Skeletal muscle tissue (tissue), 4 donors: ENCODE data around the gene SCART1. TPM values are rescaled to one million over a fixed set of nuclear protein-coding genes. Genes with fewer than 3 reads are reported as not detected.
"Not testable (repeated sequence)": the region's sequence is repeated elsewhere in the genome, so short reads cannot be mapped to it uniquely, and the experiment has no call there.

Experiments
- H3K27ac ChIP-seq: one replicate; pipeline ENCODE4 v1.7.0; 2013; ENCODE audit warnings: mild to moderate bottlenecking, low read depth, low read length, inconsistent platforms
- H3K27me3 ChIP-seq, 3 donors: one replicate each; pipeline ENCODE4 v1.7.0; 2013; ENCODE audit warnings: low read length in 3 of 3; ENCODE audit not compliant: control insufficient read depth in 3 of 3, insufficient read depth in 3 of 3
- H3K36me3 ChIP-seq, 3 donors: one replicate each; pipeline ENCODE4 v1.7.0; 2013; ENCODE audit warnings: low read length in 3 of 3; ENCODE audit not compliant: control insufficient read depth in 3 of 3, insufficient read depth in 3 of 3
- H3K4me1 ChIP-seq, 3 donors: one replicate each; pipeline ENCODE4 v1.7.0; 2013; ENCODE audit warnings: low read length in 3 of 3, mild to moderate bottlenecking in 3 of 3; ENCODE audit not compliant: control insufficient read depth in 3 of 3, insufficient read depth in 3 of 3
- H3K4me3 ChIP-seq, 3 donors: one replicate each; pipeline ENCODE4 v1.7.0; 2013; ENCODE audit warnings: low read length in 3 of 3
- H3K9ac ChIP-seq, 3 donors: one replicate each; pipeline ENCODE4 v1.7.0; 2013; ENCODE audit warnings: low read length in 3 of 3, mild to moderate bottlenecking in 3 of 3, moderate library complexity in 2 of 3, low read depth in 1 of 3
- H3K9me3 ChIP-seq, 3 donors: one replicate each; pipeline ENCODE4 v1.7.0; 2013; ENCODE audit warnings: low read length in 3 of 3; ENCODE audit not compliant: control insufficient read depth in 3 of 3
- total RNA-seq: library from RNA; depleted of rRNA; stranded (reverse); fragments of >200 nt; gene quantifications from one replicate; pipeline ENCODE4 v1.2.3, GENCODE V29; 2014
- donor health status: Osteomylitis.

The SCART1 gene
- total RNA-seq, 1 donor from 2014 or later: 1.6 TPM

DNA sequence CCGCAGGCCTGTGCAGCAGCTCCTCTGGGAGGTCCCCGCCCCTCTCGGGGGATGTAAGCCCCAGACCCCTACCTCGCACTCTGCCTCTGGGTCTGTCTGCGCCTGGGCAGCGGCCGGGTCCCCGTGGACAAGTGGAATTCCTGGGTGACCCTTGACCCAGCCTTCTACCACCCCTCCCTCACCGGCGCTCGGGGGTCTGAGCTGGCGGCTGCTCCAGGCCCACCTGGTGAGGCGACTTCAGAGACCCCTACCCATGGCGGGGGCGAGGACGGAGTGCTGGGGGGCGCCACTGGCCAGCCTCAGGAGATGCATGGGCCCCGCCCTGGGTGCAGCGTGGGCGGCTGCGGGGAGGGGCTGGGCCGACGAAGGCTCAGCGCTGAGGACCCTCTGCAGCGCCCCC is 21.0 kb upstream of the SCART1 start:
- not testable (repeated sequence) for H3K9me3 ChIP-seq, H3K27me3 ChIP-seq, H3K9ac ChIP-seq, H3K4me3 ChIP-seq, H3K27ac ChIP-seq, H3K36me3 ChIP-seq, H3K4me1 ChIP-seq

DNA sequence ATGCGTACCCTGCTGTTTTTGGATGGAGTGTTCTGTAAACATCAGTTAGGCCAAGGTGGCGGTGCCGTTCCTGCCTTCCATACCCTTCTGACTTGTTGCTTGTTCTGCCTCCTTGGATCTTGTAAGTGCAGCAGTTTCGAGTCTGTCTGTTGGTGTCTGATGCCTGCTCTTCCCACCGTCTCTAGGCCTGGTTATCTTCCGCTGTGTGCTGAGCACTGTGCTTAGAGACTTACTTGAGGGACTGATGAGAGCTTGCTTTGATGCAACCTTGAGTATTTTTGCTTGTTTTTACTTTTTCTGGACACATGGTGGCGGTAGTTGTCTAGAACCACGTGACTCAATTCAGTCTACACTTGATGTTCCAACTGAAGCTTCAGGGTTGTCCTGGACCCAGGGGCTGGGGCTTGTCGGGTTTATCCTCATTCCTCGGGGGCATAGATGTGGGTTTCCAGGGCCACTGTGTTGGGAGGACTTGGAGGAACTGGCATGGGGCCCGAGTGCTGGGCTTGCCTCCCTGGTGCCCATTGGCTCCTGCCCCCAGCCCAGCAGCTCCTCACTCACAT is 15.0 kb upstream of the SCART1 start:
- no peak overlapping the region for H3K4me3 ChIP-seq
- no peaks in the 10 kb centered on the region for H3K4me1 ChIP-seq
- peaks cover 0 to 4% (median 0%) of the 10 kb centered on the region in 3 donors for H3K27me3 ChIP-seq
- H3K27ac ChIP-seq: no peak overlapping the region
- peaks cover 0 to 7% (median 2%) of the 10 kb centered on the region in 3 donors for H3K36me3 ChIP-seq
- H3K9ac ChIP-seq: no peak overlapping the region
- no peaks in the 10 kb centered on the region for H3K9me3 ChIP-seq

GRCh38 chr10:133439517-133440461 is 14.0 kb upstream of the SCART1 start:
- Histone ChIP-seq H3K27me3 (peaks cover 0 to 6% (median 4%) of the 10 kb centered on the region in 3 donors), H3K27ac (no peak overlapping the region), H3K9ac (no peak overlapping the region), H3K9me3 (no peaks in the 10 kb centered on the region), H3K4me1 (no peaks in the 10 kb centered on the region), H3K36me3 (peaks cover 0 to 7% (median 2%) of the 10 kb centered on the region in 3 donors), H3K4me3 (no peak overlapping the region)

GRCh38 chr10:133440633-133441285 is 13.0 kb upstream of the SCART1 start:
- peaks cover 0 to 7% (median 2%) of the 10 kb centered on the region in 3 donors for H3K36me3 ChIP-seq
- H3K9ac ChIP-seq: no peak overlapping the region
- H3K27me3 ChIP-seq: peaks cover 0 to 8% (median 4%) of the 10 kb centered on the region in 3 donors
- H3K4me1 ChIP-seq: no peaks in the 10 kb centered on the region
- no peak overlapping the region for H3K4me3 ChIP-seq
- no peaks in the 10 kb centered on the region for H3K9me3 ChIP-seq
- no peak overlapping the region for H3K27ac ChIP-seq

DNA sequence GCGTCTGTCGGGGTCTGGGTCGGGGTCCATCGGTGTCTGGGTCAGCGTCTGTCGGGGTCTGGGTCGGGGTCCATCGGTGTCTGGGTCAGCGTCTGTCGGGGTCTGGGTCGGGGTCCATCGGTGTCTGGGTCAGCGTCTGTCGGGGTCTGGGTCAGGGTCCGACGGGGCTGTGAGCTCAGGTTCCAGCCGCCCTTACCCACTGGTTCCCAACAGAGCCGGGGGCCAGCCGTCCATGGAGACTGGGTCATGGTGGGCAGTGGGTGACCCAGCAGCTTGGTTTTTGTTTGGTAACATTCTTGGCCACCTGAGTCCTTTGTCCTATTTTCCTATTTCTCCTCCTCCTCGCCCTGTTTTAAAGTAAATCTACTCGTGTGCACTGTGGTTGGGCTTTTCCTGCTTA is 12.4 kb upstream of the SCART1 start:
- not testable (repeated sequence) for H3K27me3 ChIP-seq, H3K27ac ChIP-seq, H3K4me3 ChIP-seq, H3K36me3 ChIP-seq, H3K4me1 ChIP-seq, H3K9ac ChIP-seq, H3K9me3 ChIP-seq

DNA sequence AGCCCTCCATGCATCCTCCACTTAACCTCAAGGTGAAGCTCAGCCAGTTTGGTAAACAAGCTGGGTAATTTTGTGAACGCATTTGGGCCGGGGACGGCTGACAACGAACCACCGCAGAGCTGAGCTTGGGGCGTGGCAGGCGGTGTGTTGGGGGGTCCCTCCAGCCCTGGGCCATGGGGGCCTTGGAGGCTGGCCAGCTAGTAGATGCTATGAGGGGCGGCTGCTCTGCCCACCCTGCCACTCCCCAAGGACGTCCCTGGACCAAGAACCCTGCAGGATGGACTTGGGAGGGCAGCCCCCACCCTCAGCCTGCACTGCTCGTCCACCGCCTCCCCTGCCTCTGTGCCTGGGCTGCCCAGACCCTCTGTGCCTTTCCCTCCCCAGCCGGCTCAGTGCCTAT is 12.0 kb upstream of the SCART1 start:
- peaks cover 0 to 2% (median 0%) of the 10 kb centered on the region in 3 donors for H3K9me3 ChIP-seq
- no peaks in the 10 kb centered on the region for H3K4me1 ChIP-seq
- no peak overlapping the region for H3K4me3 ChIP-seq
- no peak overlapping the region for H3K27ac ChIP-seq
- H3K27me3 ChIP-seq: peaks cover 0 to 8% (median 4%) of the 10 kb centered on the region in 3 donors
- no peak overlapping the region for H3K9ac ChIP-seq
- peaks cover 0 to 7% (median 2%) of the 10 kb centered on the region in 3 donors for H3K36me3 ChIP-seq

DNA sequence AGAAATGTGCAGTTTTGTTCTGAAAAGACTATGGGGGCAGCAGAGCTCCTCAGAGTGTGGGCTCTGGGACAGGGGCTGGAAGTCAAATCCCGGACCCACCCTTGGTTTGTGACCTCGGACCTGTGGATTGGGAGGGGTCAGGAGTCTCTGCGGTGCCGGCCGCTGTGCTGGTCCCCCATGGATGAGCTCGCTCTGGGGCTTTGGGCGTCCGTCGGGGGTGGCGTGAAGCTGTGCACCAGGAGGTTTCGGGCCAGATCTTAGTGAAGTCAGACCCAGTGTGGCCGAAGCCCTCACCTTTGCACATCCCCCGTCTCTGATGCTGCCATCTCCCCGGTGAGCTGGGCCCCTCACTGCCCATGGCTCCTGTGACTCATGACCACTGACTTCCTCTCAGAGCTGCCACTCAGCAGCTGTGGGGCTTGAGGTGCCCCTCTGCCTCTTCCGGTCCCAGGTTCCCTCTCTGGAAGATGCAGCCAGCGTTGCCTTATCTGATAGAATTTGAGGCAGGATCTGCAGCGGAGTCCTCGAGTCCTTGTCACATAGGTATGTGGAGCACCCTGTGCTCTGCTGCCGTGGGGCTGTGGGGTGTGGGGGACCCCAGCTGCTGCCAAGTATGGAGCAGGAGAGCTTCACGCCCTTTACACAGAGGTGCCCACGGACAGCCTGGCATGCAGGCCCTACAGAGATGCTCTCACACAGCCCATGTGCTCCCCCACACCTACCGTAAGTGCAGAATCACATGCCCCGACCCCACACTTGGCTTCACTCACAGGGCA is 11.4 kb upstream of the SCART1 start:
- H3K9me3 ChIP-seq: peaks cover 0 to 7% (median 0%) of the 10 kb centered on the region in 3 donors
- H3K9ac ChIP-seq: no peak overlapping the region
- H3K36me3 ChIP-seq: peaks cover 0 to 7% (median 2%) of the 10 kb centered on the region in 3 donors
- no peaks in the 10 kb centered on the region for H3K4me1 ChIP-seq
- peaks cover 0 to 8% (median 4%) of the 10 kb centered on the region in 3 donors for H3K27me3 ChIP-seq
- no peak overlapping the region for H3K4me3 ChIP-seq
- H3K27ac ChIP-seq: no peak overlapping the region

DNA sequence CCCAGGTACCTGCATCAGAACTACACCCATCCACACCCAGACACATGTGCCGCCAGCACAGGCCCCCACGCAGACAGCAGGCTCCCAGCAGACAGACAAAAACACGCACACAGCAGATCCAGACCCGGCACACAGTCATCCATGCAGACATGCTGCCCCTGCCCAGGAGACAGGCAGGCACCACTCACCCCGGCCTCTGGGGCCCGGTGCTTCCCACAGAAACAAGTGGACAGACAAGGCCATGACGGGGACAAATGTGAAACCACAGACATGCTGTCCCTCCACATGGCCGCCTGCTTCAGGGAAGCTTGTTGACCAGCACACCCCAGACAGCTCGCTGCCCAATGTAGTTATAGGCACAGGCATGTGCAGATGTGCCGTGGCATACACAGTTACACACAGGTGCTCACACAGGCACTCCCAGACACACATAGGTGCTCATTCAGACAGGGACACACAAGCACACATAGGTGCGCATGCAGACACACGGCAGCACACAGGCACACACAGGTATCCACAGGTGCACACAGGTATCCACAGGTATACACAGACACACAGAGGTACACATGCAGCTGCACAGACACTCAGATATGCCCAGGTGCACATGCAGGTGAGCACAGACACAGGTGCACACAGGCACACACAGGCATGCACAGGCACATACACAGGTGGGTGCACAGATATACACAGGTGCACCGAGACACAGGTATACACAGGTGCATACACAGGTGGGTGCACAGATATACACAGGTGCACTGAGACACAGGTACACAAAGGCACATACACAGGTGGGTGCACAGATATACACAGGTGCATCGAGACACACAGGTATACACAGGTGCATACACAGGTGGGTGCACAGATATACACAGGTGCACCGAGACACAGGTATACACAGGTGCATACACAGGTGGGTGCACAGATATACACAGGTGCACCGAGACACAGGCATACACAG is 10.5 kb upstream of the SCART1 start:
- no peak overlapping the region for H3K9ac ChIP-seq
- no peak overlapping the region for H3K4me3 ChIP-seq
- H3K27ac ChIP-seq: no peak overlapping the region
- H3K9me3 ChIP-seq: peaks cover 0 to 14% (median 0%) of the 10 kb centered on the region in 3 donors
- H3K4me1 ChIP-seq: no peaks in the 10 kb centered on the region
- H3K36me3 ChIP-seq: peaks cover 0 to 7% (median 2%) of the 10 kb centered on the region in 3 donors
- H3K27me3 ChIP-seq: peaks cover 0 to 8% (median 4%) of the 10 kb centered on the region in 3 donors
